ENCODE results near the gene DDX31.

Gene DDX31

GRCh38 chr9:132591751-132592314, 78.0 kb downstream of the DDX31 start:
- DNase-seq = no peak

- no peak for DNase-seq
These were observed 78.5 kb downstream of the DDX31 start for GRCh38 chr9:132591244-132591643.

GRCh38 chr9:132590318-132591182, 79.2 kb downstream of the DDX31 start:
- DNase-seq = no peak

GRCh38 chr9:132590037-132590317, 79.8 kb downstream of the DDX31 start:
- no peak for DNase-seq

- DNase-seq = no peak
These were observed 80.4 kb downstream of the DDX31 start for GRCh38 chr9:132589148-132590036.

- DNase-seq = no peak
These were observed 81.2 kb downstream of the DDX31 start for GRCh38 chr9:132588501-132589147.

- no peak for DNase-seq
These were observed 81.7 kb downstream of the DDX31 start for GRCh38 chr9:132588098-132588497.

GRCh38 chr9:132587592-132587955, 82.2 kb downstream of the DDX31 start:
- no peak for DNase-seq

- DNase-seq = no peak
These were observed 82.8 kb downstream of the DDX31 start for GRCh38 chr9:132586830-132587591.

GRCh38 chr9:132585954-132586829, 83.6 kb downstream of the DDX31 start:
- DNase-seq = peak; percentile 25 to 33

- no peak for DNase-seq
These were observed 84.9 kb downstream of the DDX31 start for GRCh38 chr9:132584601-132585560.

- DNase-seq = no peak
These were observed 86.0 kb downstream of the DDX31 start for GRCh38 chr9:132583584-132584304.

- DNase-seq = no peak
These were observed 86.8 kb downstream of the DDX31 start for GRCh38 chr9:132582786-132583583.

GRCh38 chr9:132582276-132582785, 87.5 kb downstream of the DDX31 start, which contains the start of gene BARHL1:
BARHL1 (plus strand) TSS chr9:132582606; CDS start chr9:132582798, 192 bp downstream.
- no peak for DNase-seq

GRCh38 chr9:132579427-132579798, 90.4 kb downstream of the DDX31 start:
- DNase-seq = no peak

- DNase-seq = no peak
These were observed 91.3 kb downstream of the DDX31 start for GRCh38 chr9:132578367-132578932.

GRCh38 chr9:132577119-132577518, 92.7 kb downstream of the DDX31 start:
- no peak for DNase-seq

GRCh38 chr9:132575811-132576210, 94.0 kb downstream of the DDX31 start:
- no peak for DNase-seq

Measured in inflammatory macrophage treated with lipopolysaccharide for 1 hour (primary cell).